Neuron (in vitro differentiated cells): ENCODE measurements around the gene LACRT.

Source experiments
- H2AFZ ChIP-seq: one replicate; pipeline ENCODE4 v1.6.1; 2013; ENCODE audit warnings: low read depth, mild to moderate bottlenecking, inconsistent platforms, low read length, moderate library complexity
- H3K27me3 ChIP-seq: one replicate; pipeline ENCODE4 v1.6.1; 2013; ENCODE audit warnings: low read length; ENCODE audit not compliant: insufficient read depth
- H3K36me3 ChIP-seq: one replicate; pipeline ENCODE4 v1.6.1; 2013; ENCODE audit warnings: low read length; ENCODE audit not compliant: insufficient read depth
- H3K4me1 ChIP-seq: one replicate; pipeline ENCODE4 v1.6.1; 2013; ENCODE audit warnings: low read length; ENCODE audit not compliant: insufficient read depth
- H3K4me3 ChIP-seq: 2 replicates; pipeline ENCODE4 v1.5.1; 2013; ENCODE audit warnings: mild to moderate bottlenecking, low read length, moderate library complexity
- H3K9me3 ChIP-seq: one replicate; pipeline ENCODE4 v1.6.1; 2013; ENCODE audit warnings: low read length

Gene LACRT

GRCh38 chr12:54588110-54588889 lies 46.4 kb downstream of the LACRT start, which contains the start of gene PPP1R1A:
Gene PPP1R1A, minus strand, starts transcription at chr12:54588659. Its CDS starts 171 bp downstream, at chr12:54588488.
- Histone ChIP-seq H3K27me3 (peaks cover 46% of the 10 kb centered on the region), H3K4me3 (peak within 1 kb of the TSS; percentile 42), H2AFZ (peak within 1 kb of the TSS; percentile 7), H3K4me1 (peaks cover 5% of the 10 kb centered on the region), H3K36me3 (no peaks in the 10 kb centered on the region), H3K9me3 (no peaks in the 10 kb centered on the region)

- Histone ChIP-seq H3K9me3 (no peaks in the 10 kb centered on the region), H3K4me1 (peaks cover 8% of the 10 kb centered on the region), H3K27me3 (peaks cover 46% of the 10 kb centered on the region), H2AFZ (no peak overlapping the region), H3K4me3 (no peak overlapping the region), H3K36me3 (no peaks in the 10 kb centered on the region)
Observed at GRCh38 chr12:54587315-54587873, 47.3 kb downstream of the LACRT start.

- Histone ChIP-seq H2AFZ (no peak overlapping the region), H3K9me3 (no peaks in the 10 kb centered on the region), H3K36me3 (no peaks in the 10 kb centered on the region), H3K27me3 (peaks cover 46% of the 10 kb centered on the region), H3K4me3 (no peak overlapping the region), H3K4me1 (peaks cover 10% of the 10 kb centered on the region)
Observed at GRCh38 chr12:54586620-54587019, 48.1 kb downstream of the LACRT start.

- Histone ChIP-seq H3K27me3 (peaks cover 42% of the 10 kb centered on the region), H3K4me1 (peaks cover 10% of the 10 kb centered on the region), H3K36me3 (no peaks in the 10 kb centered on the region), H3K4me3 (no peak overlapping the region), H3K9me3 (no peaks in the 10 kb centered on the region), H2AFZ (no peak overlapping the region)
Observed at GRCh38 chr12:54585243-54585642, 49.5 kb downstream of the LACRT start.

- Histone ChIP-seq H3K36me3 (no peaks in the 10 kb centered on the region), H2AFZ (no peak overlapping the region), H3K27me3 (peaks cover 33% of the 10 kb centered on the region), H3K9me3 (no peaks in the 10 kb centered on the region), H3K4me1 (peaks cover 10% of the 10 kb centered on the region), H3K4me3 (no peak overlapping the region)
Observed at GRCh38 chr12:54584128-54584527, 50.6 kb downstream of the LACRT start.

DNA sequence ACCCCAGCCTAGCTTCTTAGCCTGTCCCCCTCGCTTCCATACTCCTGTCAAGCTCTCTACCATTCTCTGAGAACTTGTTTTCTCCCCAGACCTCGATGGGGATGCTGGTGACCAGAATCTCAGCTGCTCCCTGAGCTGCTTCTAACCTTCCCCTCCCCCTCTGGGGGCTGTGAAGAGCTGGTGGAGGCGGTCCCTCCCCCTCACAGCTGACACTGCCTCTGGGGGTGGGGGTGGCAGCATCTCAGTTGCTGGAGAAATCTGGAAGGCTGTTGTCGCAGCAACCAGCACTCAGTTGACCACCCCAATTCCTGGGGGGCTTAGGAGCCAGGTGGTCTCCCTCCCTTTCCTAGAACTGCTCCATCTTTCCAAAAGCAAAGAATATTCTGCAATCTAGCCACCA lies 51.0 kb downstream of the LACRT start:
- peaks cover 10% of the 10 kb centered on the region for H3K4me1 ChIP-seq
- H3K9me3 ChIP-seq, result no peaks in the 10 kb centered on the region
- no peak overlapping the region for H2AFZ ChIP-seq
- H3K4me3 ChIP-seq, result no peak overlapping the region
- H3K27me3 ChIP-seq, result peaks cover 29% of the 10 kb centered on the region
- H3K36me3 ChIP-seq, result no peaks in the 10 kb centered on the region

DNA sequence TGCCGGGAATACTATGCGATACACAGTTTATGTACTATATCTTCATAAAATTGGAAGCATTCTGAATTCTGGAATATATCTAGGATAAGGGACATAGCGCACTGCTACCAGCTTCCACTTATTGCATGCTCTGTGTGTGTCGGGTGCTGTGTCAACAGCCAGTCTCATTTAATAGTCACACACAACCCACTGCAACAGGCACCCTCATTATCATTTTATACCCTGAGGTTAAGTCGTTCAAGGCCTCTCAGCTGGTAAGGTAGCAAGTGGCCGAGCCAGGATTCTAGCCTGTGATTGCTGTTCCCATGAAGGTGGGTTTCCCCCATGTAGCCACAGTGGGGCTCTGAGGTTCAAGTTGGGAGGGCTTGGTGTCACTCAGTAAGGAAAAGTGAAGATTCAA lies 53.3 kb downstream of the LACRT start:
- no peaks in the 10 kb centered on the region for H3K9me3 ChIP-seq
- no peaks in the 10 kb centered on the region for H3K36me3 ChIP-seq
- no peak overlapping the region for H2AFZ ChIP-seq
- peaks cover 5% of the 10 kb centered on the region for H3K4me1 ChIP-seq
- peaks cover 8% of the 10 kb centered on the region for H3K27me3 ChIP-seq
- no peak overlapping the region for H3K4me3 ChIP-seq
